Tibial nerve (tissue), 4 donors: ENCODE results near the gene WDR37. TPM values are rescaled to one million over a fixed set of nuclear protein-coding genes. Genes with fewer than 3 reads are reported as not detected.
"Not testable (repeated sequence)": the region's sequence is repeated elsewhere in the genome, so short reads cannot be mapped to it uniquely, and the experiment has no call there.

Source experiments
- DNase-seq, 2 donors: peaks; one replicate each; pipeline ENCODE4 v3.0.0-alpha.2; 2019; ENCODE audit warnings: low spot score in 2 of 2
- H3K27ac ChIP-seq, 4 donors: fragments of 200-600 bp; sonication (generic) in 3 of 4; one replicate each; pipeline ENCODE4 v1.5.1; 2017 to 2019; ENCODE audit warnings: mild to moderate bottlenecking in 1 of 4
- H3K27me3 ChIP-seq, 2 donors: fragments of 200-600 bp; sonication (generic) in 1 of 2; one replicate each; pipeline versions ENCODE4 v1.5.1 to v1.6.0; 2017 to 2019
- H3K36me3 ChIP-seq, 3 donors: fragments of 200-600 bp; sonication (generic); one replicate each; pipeline ENCODE4 v1.5.1; 2018 to 2019
- H3K4me1 ChIP-seq, 4 donors: fragments of 200-600 bp; sonication (generic) in 3 of 4; one replicate each; pipeline ENCODE4 v1.5.1; 2017 to 2019
- H3K4me3 ChIP-seq, 4 donors: fragments of 200-600 bp; sonication (generic) in 3 of 4; one replicate each; pipeline ENCODE4 v1.5.1; 2017 to 2019; ENCODE audit warnings: mild to moderate bottlenecking in 1 of 4, moderate library complexity in 1 of 4
- H3K9me3 ChIP-seq, 4 donors: fragments of 200-600 bp; sonication (generic) in 3 of 4; one replicate each; pipeline ENCODE4 v1.5.1; 2017 to 2019
- CTCF ChIP-seq, 5 experiments: fragments of 200-600 bp in 3 of 5; fragments of 450-650 bp in 2 of 5; sonication (generic) in 3 of 5; IDR thresholded peaks; one replicate each; pipeline ENCODE4 v1.5.1; 2016 to 2019; ENCODE audit warnings: antibody characterized with exemption in 5 of 5, mild to moderate bottlenecking in 3 of 5, moderate library complexity in 2 of 5
- EP300 ChIP-seq, 2 donors: sonication (generic); formaldehyde crosslinking; IDR thresholded peaks; one replicate each; pipeline ENCODE4 v1.6.1; 2017; ENCODE audit warnings: antibody characterized with exemption in 2 of 2, mild to moderate bottlenecking in 1 of 2
- POLR2A ChIP-seq, 2 donors: fragments of 450-650 bp; IDR thresholded peaks; one replicate each; pipeline ENCODE4 v1.6.1; 2017; ENCODE audit warnings: antibody characterized with exemption in 2 of 2, mild to moderate bottlenecking in 2 of 2, moderate library complexity in 2 of 2
- WGBS, 2 donors: methylation state at CpG; one replicate each; pipeline ENCODE4 v1.1.5; 2018; 5-methylcytosine and 5-hydroxymethylcytosine counted together
- total RNA-seq, 4 donors: library from RNA; depleted of rRNA; stranded (reverse); fragments of >200 nt; gene quantifications; one replicate each; pipeline ENCODE4 v1.1.0, GENCODE V29; 2016

The WDR37 gene
- total RNA-seq, 4 donors from 2014 or later = 9.6 to 14.4 (median 12.9) TPM

DNA sequence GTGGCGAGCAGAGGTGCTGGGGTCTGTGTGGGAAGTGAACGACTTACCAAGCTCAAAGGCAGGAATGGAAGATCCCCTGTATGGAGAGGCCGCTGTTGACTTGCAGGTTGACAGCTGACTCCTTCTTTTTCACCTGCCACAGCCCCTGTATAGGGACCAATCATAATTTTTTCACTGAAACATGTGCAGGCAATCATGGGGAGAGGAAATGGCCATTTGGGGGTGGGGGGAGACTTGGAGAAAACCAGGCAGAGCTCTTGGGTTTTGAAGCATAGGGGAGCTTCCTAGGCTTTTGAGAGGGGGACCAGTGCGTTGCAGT, 101.4 kb downstream of the WDR37 start:
- H3K4me1 ChIP-seq = no peaks in the 10 kb centered on the region
- TF ChIP-seq EP300 (IDR thresholded peaks at IDR 0.05) (no peak), POLR2A (IDR thresholded peaks at IDR 0.05) (no peak), CTCF (IDR thresholded peaks at IDR 0.05) (no peak)
- 73 to 74% methylated on average over 4 of the region's 4 CpGs for WGBS, 2 donors
- H3K36me3 ChIP-seq = no peaks in the 10 kb centered on the region
- no peak overlapping the region for H3K4me3 ChIP-seq
- H3K27ac ChIP-seq = no peak overlapping the region
- no peaks in the 10 kb centered on the region for H3K9me3 ChIP-seq
- DNase-seq = no peak
- H3K27me3 ChIP-seq = no peaks in the 10 kb centered on the region

DNA sequence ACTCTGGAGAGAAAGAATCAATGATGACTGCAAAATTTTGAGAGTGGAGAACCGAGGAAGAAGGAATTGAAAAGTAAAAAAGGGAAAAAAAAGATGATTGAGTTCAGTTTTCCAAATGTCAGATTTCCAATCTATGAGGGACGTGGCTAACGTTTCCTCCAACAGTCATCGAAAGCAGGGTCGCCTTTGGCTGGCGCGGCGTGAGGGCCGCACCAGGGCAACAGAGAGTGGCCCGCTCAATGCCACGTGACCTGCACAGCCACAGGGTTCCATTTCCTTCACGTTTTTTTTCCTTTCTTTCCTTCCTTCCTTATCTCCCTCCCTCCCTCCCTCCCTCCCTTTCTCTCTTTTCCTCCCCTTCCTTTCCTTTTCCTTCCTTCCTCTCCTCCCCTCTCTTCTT, 101.9 kb downstream of the WDR37 start:
- Histone ChIP-seq H3K4me1 (no peaks in the 10 kb centered on the region), H3K9me3 (no peaks in the 10 kb centered on the region), H3K27ac (no peak overlapping the region), H3K4me3 (no peak overlapping the region), H3K27me3 (no peaks in the 10 kb centered on the region), H3K36me3 (no peaks in the 10 kb centered on the region)
- TF ChIP-seq POLR2A (IDR thresholded peaks at IDR 0.05) (no peak), CTCF (IDR thresholded peaks at IDR 0.05) (no peak), EP300 (IDR thresholded peaks at IDR 0.05) (no peak)
- 86 to 89% methylated on average over 12 of the region's 12 CpGs for WGBS, 2 donors
- no peak for DNase-seq

- H3K9me3 ChIP-seq, DNase-seq, H3K36me3 ChIP-seq, H3K27ac ChIP-seq, H3K4me1 ChIP-seq, H3K27me3 ChIP-seq, H3K4me3 ChIP-seq: not testable (repeated sequence)
- WGBS, 2 donors = 95 to 97% methylated on average over 10 of the region's 10 CpGs
Measured at GRCh38 chr10:1158536-1158935, 102.4 kb downstream of the WDR37 start.

DNA sequence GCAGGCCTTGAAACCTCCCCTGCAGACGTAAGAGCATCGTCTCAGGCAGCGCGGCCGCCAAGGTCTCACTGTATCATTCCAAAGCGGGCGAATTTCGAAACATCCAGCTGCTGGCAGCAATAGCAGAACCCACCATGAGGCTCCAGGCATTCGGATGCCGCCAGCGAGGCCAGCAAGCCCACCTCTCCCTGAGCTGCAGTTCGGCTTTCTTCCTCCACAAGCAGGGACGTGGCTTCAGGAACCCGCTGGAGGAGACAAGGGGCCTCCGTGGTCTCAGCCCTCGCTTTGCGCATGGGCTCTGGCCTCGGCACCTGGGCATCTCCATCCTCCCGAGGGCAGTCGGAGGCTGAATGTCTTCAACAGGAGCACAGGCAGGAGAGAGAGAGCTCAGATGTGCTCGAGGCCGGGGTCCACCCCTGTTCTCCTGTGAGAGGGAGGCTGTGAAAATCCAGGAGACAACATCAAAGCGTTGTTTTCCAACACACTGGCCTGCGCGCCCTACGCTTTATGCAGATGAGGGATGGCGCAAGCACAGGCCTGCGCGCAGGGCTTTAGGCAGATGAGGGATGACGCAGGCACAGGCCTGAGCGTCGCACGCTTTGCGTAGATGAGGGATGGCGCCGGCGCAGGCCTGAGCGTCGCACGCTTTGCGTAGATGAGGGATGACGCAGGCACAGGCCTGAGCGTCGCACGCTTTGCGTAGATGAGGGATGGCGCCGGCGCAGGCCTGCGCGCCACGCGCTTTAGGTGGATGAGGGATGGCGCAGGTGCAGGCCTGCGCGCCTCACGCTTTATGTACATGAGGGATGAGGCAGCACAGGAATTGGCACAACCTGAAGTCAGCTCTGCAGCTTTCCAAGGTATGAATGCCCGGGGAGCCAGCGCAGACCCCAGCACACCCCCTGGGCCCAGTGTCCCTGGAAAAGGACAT, 103.2 kb downstream of the WDR37 start:
- Histone ChIP-seq H3K36me3 (no peaks in the 10 kb centered on the region), H3K27ac (no peak overlapping the region), H3K4me1 (no peaks in the 10 kb centered on the region), H3K27me3 (no peaks in the 10 kb centered on the region), H3K4me3 (no peak overlapping the region), H3K9me3 (no peaks in the 10 kb centered on the region)
- 84 to 91% methylated on average over 53 to 59 of the region's 59 CpGs for WGBS, 2 donors
- no peak for DNase-seq
- no peak for TF ChIP-seq CTCF (IDR thresholded peaks at IDR 0.05)
- no peak for TF ChIP-seq EP300 (IDR thresholded peaks at IDR 0.05)
- TF ChIP-seq POLR2A (IDR thresholded peaks at IDR 0.05) = no peak

DNA sequence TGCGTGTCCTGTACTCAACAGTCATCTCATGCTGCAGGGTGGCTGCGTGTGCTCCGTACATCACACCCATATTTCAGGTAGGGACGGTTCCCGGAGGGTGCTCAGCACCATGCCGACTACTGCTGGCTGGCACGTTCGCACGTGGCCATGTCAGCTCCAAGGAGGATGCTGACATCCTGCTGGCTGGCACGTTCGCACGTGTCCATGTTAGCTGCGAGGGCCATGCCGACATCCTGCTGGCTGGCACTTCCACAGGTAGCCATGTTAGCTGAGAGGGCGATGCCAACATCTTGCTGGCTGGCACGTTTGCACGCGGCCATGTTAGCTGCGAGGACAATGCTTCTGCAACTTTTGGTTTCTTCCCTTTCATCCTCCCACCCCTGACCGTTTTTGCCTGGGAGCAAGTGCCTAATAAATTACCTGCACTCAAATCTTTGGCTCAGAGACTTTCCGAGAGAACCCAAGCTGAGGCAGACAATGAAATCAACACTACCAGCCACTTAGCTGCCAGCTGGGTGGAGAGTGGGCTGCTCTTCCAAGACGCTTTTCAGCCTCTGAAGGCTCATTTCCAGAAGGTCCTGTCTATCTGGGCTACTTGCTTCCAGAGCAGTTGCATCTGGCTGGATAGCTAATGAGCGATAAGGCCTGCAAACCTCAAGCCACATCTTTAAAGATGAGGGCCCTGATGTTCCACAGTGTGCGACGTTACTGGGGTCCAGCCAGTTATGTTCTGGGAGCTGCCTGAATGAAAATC, 104.6 kb downstream of the WDR37 start:
- no peaks in the 10 kb centered on the region for H3K4me1 ChIP-seq
- no peak overlapping the region for H3K27ac ChIP-seq
- H3K4me3 ChIP-seq = no peak overlapping the region
- H3K27me3 ChIP-seq = no peaks in the 10 kb centered on the region
- 91 to 94% methylated on average over 23 to 25 of the region's 25 CpGs for WGBS, 2 donors
- DNase-seq = no peak
- H3K36me3 ChIP-seq = no peaks in the 10 kb centered on the region
- TF ChIP-seq CTCF (IDR thresholded peaks at IDR 0.05) (no peak), POLR2A (IDR thresholded peaks at IDR 0.05) (no peak), EP300 (IDR thresholded peaks at IDR 0.05) (no peak)
- no peaks in the 10 kb centered on the region for H3K9me3 ChIP-seq

DNA sequence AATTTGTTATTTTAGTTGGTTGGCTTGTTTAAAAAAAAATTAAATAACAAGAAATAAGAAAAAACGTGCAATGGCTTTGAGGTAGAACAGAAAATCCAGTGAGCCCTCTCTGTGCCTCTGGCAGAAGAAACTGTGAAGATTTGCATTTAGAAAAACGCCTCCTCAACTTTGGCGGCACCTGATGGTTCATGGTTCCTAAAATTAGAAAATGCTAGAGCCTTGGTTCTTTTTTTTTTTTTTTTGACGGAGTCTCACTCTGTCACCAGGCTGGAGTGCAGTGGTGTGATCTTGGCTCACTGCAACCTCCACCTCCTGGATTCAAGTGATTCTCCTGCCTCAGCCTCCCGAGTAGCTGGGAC, 105.1 kb downstream of the WDR37 start:
- H3K4me3 ChIP-seq, DNase-seq, H3K4me1 ChIP-seq, H3K36me3 ChIP-seq, H3K27ac ChIP-seq, H3K27me3 ChIP-seq, H3K9me3 ChIP-seq: not testable (repeated sequence)
- WGBS, 2 donors = 80 to 82% methylated on average over 5 of the region's 5 CpGs
